ENCODE results near the gene TOPBP1. TPM values are rescaled to one million over a fixed set of nuclear protein-coding genes. Genes with fewer than 3 reads are reported as not detected.

TOPBP1 gene
- total and polyA plus RNA-seq, 2 of the 8 experiments (the other 6 are each of a cell fraction or from before 2014, with no cell fraction given) = 19.7 to 35.9 TPM

- H4K8ac ChIP-seq (ENCODE audit: extremely low read depth, insufficient read depth, low read length) = no peak overlapping the region
- DNase-seq (ENCODE audit: low read depth in 1 of 2, low spot score in 2 of 2) = no peak
- H2BK20ac ChIP-seq (ENCODE audit: low read length) = no peak overlapping the region
- 98% methylated on average over 2 of the region's 2 CpGs; no CpG with 5 or more reads in 1 of the 2 experiments for WGBS, 2 experiments (ENCODE audit: extremely low coverage in 1 of 2, insufficient coverage in 1 of 2, insufficient read length in 1 of 2, insufficient replicate concordance in 2 of 2, low coverage in 1 of 2, low lambda C conversion rate in 2 of 2, missing lambda C conversion rate in 1 of 2)
- no peak overlapping the region for H4K5ac ChIP-seq (ENCODE audit: insufficient read length, low read depth, low read length)
- H3K4me2 ChIP-seq (ENCODE audit: insufficient read depth in 1 of 2, low read depth in 2 of 2, low read length in 2 of 2) = no peak overlapping the region
- H4K20me1 ChIP-seq (replicated peaks in 1 of 2; ENCODE audit: control insufficient read depth in 1 of 2, insufficient read depth in 2 of 2, low read length in 2 of 2) = no peaks in the 10 kb centered on the region
- no peaks in the 10 kb centered on the region for H3K9me3 ChIP-seq (ENCODE audit: insufficient read depth in 2 of 2, low read depth in 1 of 2, low read length in 1 of 2)
- no peak overlapping the region for H2AFZ ChIP-seq (ENCODE audit: low read length)
- no peaks in the 10 kb centered on the region for H3K4me1 ChIP-seq (replicated peaks in 1 of 4; ENCODE audit: control insufficient read depth in 3 of 4, insufficient read depth in 4 of 4, low read length in 3 of 4)
- no peak overlapping the region for H4K91ac ChIP-seq (replicated peaks; ENCODE audit: insufficient read length, low read length)
- peaks cover 0 to 67% (median 29%) of the 10 kb centered on the region in 4 experiments; a peak in 4 of 8 replicates for H3K36me3 ChIP-seq (ENCODE audit: control insufficient read depth in 2 of 4, insufficient read depth in 4 of 4, low read length in 3 of 4)
- H3K14ac ChIP-seq (ENCODE audit: insufficient read length) = no peak overlapping the region
- CTCF ChIA-PET (ENCODE audit: partially characterized antibody) = interaction anchor here (0.8 to 1.6 kb wide), 4 partner anchors 11 to 600 kb away, joined by 3 to 4 read pairs (median 3); no protein-coding TSS in a partner anchor
- no peak overlapping the region for H3K27ac ChIP-seq (ENCODE audit: low read depth, low read length)
- no peak overlapping the region for H3K23ac ChIP-seq (ENCODE audit: insufficient read length)
- POLR2A ChIA-PET (ENCODE audit: partially characterized antibody) = no interaction called here
- no peak overlapping the region for H3K4ac ChIP-seq (replicated peaks; ENCODE audit: insufficient read length, low read depth, low read length)
- no peak overlapping the region for H2BK120ac ChIP-seq (replicated peaks; ENCODE audit: low read depth, low read length)
- H3K56ac ChIP-seq (replicated peaks; ENCODE audit: insufficient read length, low read depth, low read length) = no peak overlapping the region
- no peak overlapping the region for H3K4me3 ChIP-seq (ENCODE audit: extremely low read depth in 1 of 4, insufficient read depth in 2 of 4, low read depth in 3 of 4, low read length in 4 of 4)
- H3K27me3 ChIP-seq (replicated peaks in 1 of 4; ENCODE audit: control insufficient read depth in 3 of 4, extremely low read depth in 1 of 4, insufficient read depth in 3 of 4, low read length in 3 of 4) = no peaks in the 10 kb centered on the region
- no peak overlapping the region for H2BK15ac ChIP-seq (ENCODE audit: low read length)
- H3K79me2 ChIP-seq (ENCODE audit: control insufficient read depth in 1 of 2, insufficient read depth in 2 of 2, low read length in 2 of 2) = no peaks in the 10 kb centered on the region
- no peak overlapping the region for H2AK5ac ChIP-seq (ENCODE audit: low read depth, low read length)
- no peak overlapping the region for H3K9ac ChIP-seq (replicated peaks in 1 of 4; ENCODE audit: extremely low read depth in 1 of 4, low read depth in 3 of 4, low read length in 3 of 4)
- H3K23me2 ChIP-seq (ENCODE audit: low read depth, low read length) = no peaks in the 10 kb centered on the region
- FAIRE-seq = no peak
- H2BK12ac ChIP-seq (ENCODE audit: low read depth, low read length) = no peak overlapping the region
- H3K18ac ChIP-seq (ENCODE audit: extremely low read depth, low read length) = no peak overlapping the region
- no peaks in the 10 kb centered on the region for H3K79me1 ChIP-seq (ENCODE audit: low read depth, low read length)
- no peak overlapping the region for H2BK5ac ChIP-seq (ENCODE audit: low read depth, low read length)
- TF ChIP-seq, protein P1, sequence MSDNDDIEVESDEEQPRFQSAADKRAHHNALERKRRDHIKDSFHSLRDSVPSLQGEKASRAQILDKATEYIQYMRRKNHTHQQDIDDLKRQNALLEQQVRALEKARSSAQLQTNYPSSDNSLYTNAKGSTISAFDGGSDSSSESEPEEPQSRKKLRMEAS (IDR thresholded peaks at IDR 0.05) = no peak
- TF ChIP-seq RFX5 (IDR thresholded peaks at IDR 0.05; ENCODE audit: borderline replicate concordance, low read depth, low read length) (no peak), PHF8 (conservative IDR thresholded peaks at IDR 0.05; ENCODE audit: low read depth, low read length) (no peak), SIX5 (IDR thresholded peaks at IDR 0.05; ENCODE audit: low read depth, low read length) (no peak), HDAC2 (IDR thresholded peaks at IDR 0.05; ENCODE audit: borderline replicate concordance in 1 of 2, low read depth in 2 of 2, low read length in 2 of 2) (no peak), RXRA (IDR thresholded peaks at IDR 0.05; ENCODE audit: insufficient read depth, low read depth, low read length) (no peak), TAF1 (IDR thresholded peaks at IDR 0.05; ENCODE audit: low read depth, low read length) (no peak), ZNF274 (IDR thresholded peaks at IDR 0.05; ENCODE audit: borderline replicate concordance, extremely low read depth, low read length) (no peak), NRF1 (IDR thresholded peaks at IDR 0.05; ENCODE audit: low read depth, low read length) (no peak), BRCA1 (IDR thresholded peaks at IDR 0.05; ENCODE audit: low read depth, low read length) (no peak), YY1 (IDR thresholded peaks at IDR 0.05; ENCODE audit: low read depth, low read length) (no peak), JUN (IDR thresholded peaks at IDR 0.05; ENCODE audit: low read depth, low read length) (no peak), TBP (IDR thresholded peaks at IDR 0.05; ENCODE audit: low read depth, low read length) (no peak)
- TF ChIP-seq, protein P2, sequence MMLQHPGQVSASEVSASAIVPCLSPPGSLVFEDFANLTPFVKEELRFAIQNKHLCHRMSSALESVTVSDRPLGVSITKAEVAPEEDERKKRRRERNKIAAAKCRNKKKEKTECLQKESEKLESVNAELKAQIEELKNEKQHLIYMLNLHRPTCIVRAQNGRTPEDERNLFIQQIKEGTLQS (IDR thresholded peaks at IDR 0.05; ENCODE audit: insufficient read depth, low read depth, low read length) = no peak
Measured at GRCh38 chr3:133611534-133611933, 50.2 kb downstream of the TOPBP1 start.

Measured in H1 (cell line).